ENCODE results near the gene SDHAF2.
A peak's percentile ranks its signal among the peaks of the same experiment; 100 is the strongest.

- TF ChIP-seq EEA1 (CRISPR knock-in tag; IDR thresholded peaks at IDR 0.05; ENCODE audit: borderline replicate concordance) (no peak), PAXIP1 (CRISPR knock-in tag; conservative IDR thresholded peaks at IDR 0.05) (no peak), ZNF615 (CRISPR knock-in tag; IDR thresholded peaks at IDR 0.05; ENCODE audit: borderline replicate concordance) (no peak), ZNF292 (CRISPR knock-in tag; IDR thresholded peaks at IDR 0.05; ENCODE audit: borderline replicate concordance, low read depth) (no peak), EHMT2 (IDR thresholded peaks at IDR 0.05; ENCODE audit: borderline replicate concordance, low read depth, low read length) (no peak), SOX6 (IDR thresholded peaks at IDR 0.05) (no peak), SOX6 (CRISPR knock-in tag; IDR thresholded peaks at IDR 0.05) (no peak), GMEB1 (CRISPR knock-in tag; IDR thresholded peaks at IDR 0.05; ENCODE audit: borderline replicate concordance) (no peak), SRSF4 (IDR thresholded peaks at IDR 0.05; ENCODE audit: low read depth, low read length, poor library complexity, severe bottlenecking) (no peak), KLF6 (CRISPR knock-in tag; IDR thresholded peaks at IDR 0.05) (no peak), KDM5B (CRISPR knock-in tag; IDR thresholded peaks at IDR 0.05; ENCODE audit: borderline replicate concordance) (no peak), ZBTB1 (CRISPR knock-in tag; IDR thresholded peaks at IDR 0.05; ENCODE audit: borderline replicate concordance) (no peak), ARNTL (CRISPR knock-in tag; IDR thresholded peaks at IDR 0.05) (no peak), CTCF (CRISPR knock-in tag; IDR thresholded peaks at IDR 0.05) (peak; percentile 57)
These were observed 36.8 kb upstream of the SDHAF2 start for GRCh38 chr11:61392981-61393595.
